NCI-H524 treated with DMSO at 0.1 percent for 48 hours (cell line): Measurements from ENCODE around the gene METTL8.
"Not testable (repeated sequence)": the region's sequence is repeated elsewhere in the genome, so short reads cannot be mapped to it uniquely, and the experiment has no call there.

ENCODE experiments used
- DNase-seq: peaks from one replicate; lab custom pipeline; 2025; lab: John Stamatoyannopoulos, UW

The METTL8 gene

GRCh38 chr2:171401947-171402346 lies 31.8 kb downstream of the METTL8 start:
- no peak for DNase-seq

- no peak for DNase-seq
Measured at GRCh38 chr2:171400395-171400794, 33.4 kb downstream of the METTL8 start.

GRCh38 chr2:171399292-171399691 lies 34.5 kb downstream of the METTL8 start:
- DNase-seq: no peak

GRCh38 chr2:171394164-171394740 lies 39.5 kb downstream of the METTL8 start:
- DNase-seq: no peak

- DNase-seq: no peak
Measured at GRCh38 chr2:171393487-171393886, 40.3 kb downstream of the METTL8 start.

GRCh38 chr2:171391532-171391931 lies 42.3 kb downstream of the METTL8 start:
- DNase-seq: no peak

GRCh38 chr2:171390941-171391516 lies 42.8 kb downstream of the METTL8 start:
- DNase-seq: no peak

GRCh38 chr2:171389780-171390179 lies 44.0 kb downstream of the METTL8 start:
- no peak for DNase-seq

GRCh38 chr2:171389325-171389724 lies 44.5 kb downstream of the METTL8 start:
- DNase-seq: no peak

- no peak for DNase-seq
Measured at GRCh38 chr2:171387052-171387451, 46.7 kb downstream of the METTL8 start.

GRCh38 chr2:171386627-171387026 lies 47.2 kb downstream of the METTL8 start:
- no peak for DNase-seq

- no peak for DNase-seq
Measured at GRCh38 chr2:171383134-171383533, 50.7 kb downstream of the METTL8 start.

GRCh38 chr2:171382175-171382574 lies 51.6 kb downstream of the METTL8 start:
- DNase-seq: not testable (repeated sequence)

GRCh38 chr2:171377852-171378251 lies 55.9 kb downstream of the METTL8 start:
- not testable (repeated sequence) for DNase-seq

- DNase-seq: no peak
Measured at GRCh38 chr2:171367692-171368091, 66.1 kb downstream of the METTL8 start.

GRCh38 chr2:171365778-171366177 lies 68.0 kb downstream of the METTL8 start:
- no peak for DNase-seq

- DNase-seq: no peak
Measured at GRCh38 chr2:171365232-171365631, 68.6 kb downstream of the METTL8 start.

GRCh38 chr2:171362396-171362795 lies 71.4 kb downstream of the METTL8 start:
- no peak for DNase-seq

GRCh38 chr2:171360905-171361304 lies 72.9 kb downstream of the METTL8 start:
- no peak for DNase-seq

GRCh38 chr2:171353746-171354145 lies 80.0 kb downstream of the METTL8 start:
- DNase-seq: not testable (repeated sequence)

- no peak for DNase-seq
Measured at GRCh38 chr2:171348056-171348455, 85.7 kb downstream of the METTL8 start.

- DNase-seq: no peak
Measured at GRCh38 chr2:171347591-171348032, 86.2 kb downstream of the METTL8 start.

GRCh38 chr2:171346723-171347557 lies 86.8 kb downstream of the METTL8 start:
- DNase-seq: no peak
